Measurements from ENCODE around the gene GUCA1A. TPM values are rescaled to one million over a fixed set of nuclear protein-coding genes. Genes with fewer than 3 reads are reported as not detected.

GUCA1A gene
- polyA plus RNA-seq, 6 donors from 2014 or later = not detected

- ATAC-seq (ENCODE audit: low read depth in 2 of 2) = no peak
- H3K27ac Mint-ChIP-seq = peak overlapping the region in 2 of 6 donors; percentile 74 to 94
- H3K4me1 Mint-ChIP-seq = peaks cover 20 to 26% (median 25%) of the 10 kb centered on the region in 3 donors
- DNase-seq = no peak
- no peaks in the 10 kb centered on the region for H3K9me3 Mint-ChIP-seq
- H3K27me3 Mint-ChIP-seq = peaks cover 10 to 17% (median 15%) of the 10 kb centered on the region in 3 donors
- peak overlapping the region in 2 of 8 donors; percentile 41 to 62 for H3K4me3 Mint-ChIP-seq
- no peaks in the 10 kb centered on the region for H3K36me3 Mint-ChIP-seq
Measured at GRCh38 chr6:42137194-42137753, 35.9 kb upstream of the GUCA1A start.

GRCh38 chr6:42138190-42138589 lies 35.0 kb upstream of the GUCA1A start:
- ATAC-seq (ENCODE audit: low read depth in 2 of 2) = no peak
- no peak for DNase-seq
- H3K4me3 Mint-ChIP-seq = no peak overlapping the region

GRCh38 chr6:42138630-42139619 lies 34.2 kb upstream of the GUCA1A start:
- H3K36me3 Mint-ChIP-seq = no peaks in the 10 kb centered on the region
- no peak for ATAC-seq (ENCODE audit: low read depth in 2 of 2)

More at GRCh38 chr6:42138190-42138589, 35.0 kb upstream of the GUCA1A start:
- Mint-ChIP-seq H3K27me3 (peaks cover 17 to 25% (median 20%) of the 10 kb centered on the region in 3 donors), H3K4me1 (peaks cover 23 to 32% (median 32%) of the 10 kb centered on the region in 3 donors), H3K9me3 (no peaks in the 10 kb centered on the region), H3K27ac (no peak overlapping the region), H3K36me3 (no peaks in the 10 kb centered on the region)

GRCh38 chr6:42140032-42140431 lies 33.1 kb upstream of the GUCA1A start:
- Mint-ChIP-seq H3K4me3 (peak overlapping the region in 3 of 8 donors; percentile 13 to 60 (median 47)), H3K27me3 (peaks cover 29 to 34% (median 32%) of the 10 kb centered on the region in 3 donors), H3K4me1 (peaks cover 23 to 32% (median 32%) of the 10 kb centered on the region in 3 donors), H3K27ac (no peak overlapping the region), H3K9me3 (no peaks in the 10 kb centered on the region), H3K36me3 (no peaks in the 10 kb centered on the region)
- DNase-seq (peak; percentile 17), ATAC-seq (ENCODE audit: low read depth in 2 of 2) (peak; percentile 67 to 75)

More at GRCh38 chr6:42138630-42139619, 34.2 kb upstream of the GUCA1A start:
- DNase-seq = no peak
- Mint-ChIP-seq H3K4me3 (no peak overlapping the region), H3K4me1 (peaks cover 23 to 32% (median 32%) of the 10 kb centered on the region in 3 donors), H3K9me3 (no peaks in the 10 kb centered on the region), H3K27ac (no peak overlapping the region), H3K27me3 (peaks cover 25 to 31% (median 27%) of the 10 kb centered on the region in 3 donors)

GRCh38 chr6:42140756-42141602 lies 32.2 kb upstream of the GUCA1A start:
- Mint-ChIP-seq H3K4me1 (peaks cover 23 to 32% (median 32%) of the 10 kb centered on the region in 3 donors), H3K27me3 (peaks cover 29 to 42% (median 39%) of the 10 kb centered on the region in 3 donors), H3K9me3 (no peaks in the 10 kb centered on the region), H3K36me3 (no peaks in the 10 kb centered on the region), H3K27ac (no peak overlapping the region), H3K4me3 (peak overlapping the region in 6 of 8 donors; percentile 28 to 77 (median 37))
- ATAC-seq (ENCODE audit: low read depth in 2 of 2) (no peak), DNase-seq (no peak)

- Mint-ChIP-seq H3K9me3 (no peaks in the 10 kb centered on the region), H3K27me3 (peaks cover 29 to 42% (median 39%) of the 10 kb centered on the region in 3 donors), H3K36me3 (no peaks in the 10 kb centered on the region), H3K4me3 (peak overlapping the region in 5 of 8 donors; percentile 28 to 62 (median 32)), H3K4me1 (peaks cover 18 to 26% (median 25%) of the 10 kb centered on the region in 3 donors), H3K27ac (peak overlapping the region in 1 of 6 donors; percentile 59)
- no peak for DNase-seq
- no peak for ATAC-seq (ENCODE audit: low read depth in 2 of 2)
Measured at GRCh38 chr6:42141603-42142117, 31.5 kb upstream of the GUCA1A start.

- peaks cover 17 to 20% (median 19%) of the 10 kb centered on the region in 3 donors for H3K4me1 Mint-ChIP-seq
- peak within 1 kb of the TSS in 1 of 6 donors; percentile 59 for H3K27ac Mint-ChIP-seq
- no peaks in the 10 kb centered on the region for H3K9me3 Mint-ChIP-seq
- ATAC-seq (ENCODE audit: low read depth in 2 of 2) (peak; percentile 26 to 27), DNase-seq (no peak)
- no peaks in the 10 kb centered on the region for H3K36me3 Mint-ChIP-seq
- H3K4me3 Mint-ChIP-seq = peak within 1 kb of the TSS; percentile 48 to 89 (median 78)
- peaks cover 29 to 42% (median 39%) of the 10 kb centered on the region in 3 donors for H3K27me3 Mint-ChIP-seq
Measured at GRCh38 chr6:42142118-42142835, 30.9 kb upstream of the GUCA1A start, which contains the start of gene C6orf132. Gene C6orf132, minus strand, starts transcription at chr6:42142620. Its CDS starts 176 bp downstream, at chr6:42142444.

- Mint-ChIP-seq H3K4me3 (peak overlapping the region in 1 of 8 donors; percentile 48), H3K9me3 (no peaks in the 10 kb centered on the region), H3K27ac (no peak overlapping the region), H3K36me3 (no peaks in the 10 kb centered on the region), H3K4me1 (peaks cover 3 to 7% (median 6%) of the 10 kb centered on the region in 3 donors), H3K27me3 (peaks cover 19 to 39% (median 38%) of the 10 kb centered on the region in 3 donors)
- ATAC-seq (ENCODE audit: low read depth in 2 of 2) (no peak), DNase-seq (no peak)
Measured at GRCh38 chr6:42147138-42147562, 26.0 kb upstream of the GUCA1A start.

GRCh38 chr6:42148058-42148457 lies 25.1 kb upstream of the GUCA1A start:
- ATAC-seq (ENCODE audit: low read depth in 2 of 2) = no peak
- Mint-ChIP-seq H3K36me3 (no peaks in the 10 kb centered on the region), H3K27ac (no peak overlapping the region), H3K9me3 (no peaks in the 10 kb centered on the region), H3K4me1 (peaks cover 0 to 1% (median under 1%) of the 10 kb centered on the region in 3 donors), H3K27me3 (peaks cover 15 to 35% (median 34%) of the 10 kb centered on the region in 3 donors), H3K4me3 (peak overlapping the region in 2 of 8 donors; percentile 25 to 35)
- no peak for DNase-seq

GRCh38 chr6:42150254-42150653 lies 22.9 kb upstream of the GUCA1A start:
- H3K4me1 Mint-ChIP-seq = no peaks in the 10 kb centered on the region

GRCh38 chr6:42152024-42152423 lies 21.1 kb upstream of the GUCA1A start:
- DNase-seq (no peak), ATAC-seq (ENCODE audit: low read depth in 2 of 2) (no peak)
- Mint-ChIP-seq H3K4me1 (no peaks in the 10 kb centered on the region), H3K27ac (no peak overlapping the region), H3K9me3 (no peaks in the 10 kb centered on the region), H3K36me3 (no peaks in the 10 kb centered on the region), H3K27me3 (peaks cover 4 to 18% (median 16%) of the 10 kb centered on the region in 3 donors), H3K4me3 (no peak overlapping the region)

More at GRCh38 chr6:42150254-42150653, 22.9 kb upstream of the GUCA1A start:
- DNase-seq (no peak), ATAC-seq (ENCODE audit: low read depth in 2 of 2) (no peak)
- Mint-ChIP-seq H3K36me3 (no peaks in the 10 kb centered on the region), H3K4me3 (no peak overlapping the region), H3K27me3 (peaks cover 4 to 23% (median 22%) of the 10 kb centered on the region in 3 donors), H3K27ac (no peak overlapping the region), H3K9me3 (no peaks in the 10 kb centered on the region)

Data from naive B cell (primary cell).